Heart left ventricle (tissue), 13 donors: ENCODE results near the gene LTO1.

ENCODE experiments used
- POLR2A ChIP-seq, 2 donors: fragments of 450-650 bp; IDR thresholded peaks; one replicate each; pipeline ENCODE4 v1.6.1; 2017; ENCODE audit warnings: antibody characterized with exemption in 2 of 2, mild to moderate bottlenecking in 2 of 2, moderate library complexity in 2 of 2
- TF ChIP-seq, protein P1 (sequence below), 12 donors: fragments of 200-600 bp; sonication (generic) in 4 of 12; IDR thresholded peaks; one replicate each; pipeline versions ENCODE4 v1.5.0 to v1.8.0; 2018 to 2022; ENCODE audit warnings: antibody characterized with exemption in 12 of 12, mild to moderate bottlenecking in 5 of 12
- donor health status: ischemic (EF 13 %, LVEDD 7.1; RV severe dilation, severe dysfunction).
- donor health status: DM: no; HTN: yes; CAD: no.
- donor health status: DM: no; HTN: no; CAD: no.
- donor health status: ischemic (EF 25% LVEDD 6.9; RV normal size, moderate dysfunction).
- donor health status: ischemic (EF 25% LVEDD 5.7; RV mildly dilated, moderate dysfunction).
- donor health status: ischemic (EF 35%, LVEDD 5.7; RV mildly dilated, moderate dysfunction).
- donor health status: nonischemic (EF 11% LVEDD 7.7; RV severe dilation, severe dysfunction).
- donor health status: DM: yes; HTN: yes; CAD: no.
- donor health status: PGD.
- donor health status: ischemic (EF 29% LVEDD 5.4; RV normal size, mild dysfunction).
- donor health status: nonischemic (EF 23%, LVEDD 6.1; RV moderate dilation, normal function).

DNA sequence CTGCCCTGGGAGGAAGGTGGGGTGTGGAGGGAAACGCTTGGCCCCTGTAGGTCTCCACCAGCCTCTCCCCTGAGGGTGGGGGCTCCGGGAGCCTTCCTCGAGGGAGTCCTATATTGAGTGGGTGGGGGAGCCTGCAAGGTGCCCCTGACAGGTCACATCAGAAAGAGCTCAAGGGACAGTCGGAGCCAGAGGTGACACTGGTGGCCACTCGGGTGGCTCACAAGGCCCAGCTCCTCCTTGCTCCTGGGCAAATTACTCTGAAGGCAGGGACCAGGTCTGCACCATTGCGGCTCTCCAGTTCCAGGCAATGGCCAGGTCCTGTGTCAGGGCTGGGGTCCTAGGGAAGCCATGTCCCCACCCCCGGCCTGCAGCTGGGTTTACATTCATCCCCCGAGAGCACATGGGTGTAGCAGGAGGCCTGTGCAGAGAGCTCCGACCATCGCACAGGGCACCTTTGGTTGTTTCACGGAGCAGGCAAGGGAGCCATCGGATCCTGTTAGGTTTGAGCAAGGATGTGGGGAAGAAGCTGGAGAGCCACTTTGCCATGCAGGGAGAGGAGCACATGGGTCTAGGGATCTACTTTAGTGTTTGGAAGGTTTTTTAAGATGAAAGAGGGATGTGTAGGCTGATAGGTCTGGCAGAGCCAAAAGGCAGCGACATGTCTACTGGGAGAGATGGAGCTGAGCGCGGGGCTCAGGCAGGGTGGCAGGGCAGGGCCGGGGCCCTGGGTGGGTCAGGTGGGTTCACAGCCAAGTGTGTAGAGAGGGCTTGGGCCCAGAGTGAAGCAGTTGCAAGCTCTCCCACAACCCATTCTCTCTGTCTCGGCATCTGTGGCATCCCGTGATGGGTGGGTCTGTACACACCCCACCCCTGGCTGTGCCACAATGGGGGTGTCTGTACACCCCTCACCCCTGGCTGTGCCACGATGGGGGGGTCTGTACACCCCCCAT lies 19.4 kb downstream of the LTO1 start:
- no peak for TF ChIP-seq POLR2A (IDR thresholded peaks at IDR 0.05)
- TF ChIP-seq, protein P1, sequence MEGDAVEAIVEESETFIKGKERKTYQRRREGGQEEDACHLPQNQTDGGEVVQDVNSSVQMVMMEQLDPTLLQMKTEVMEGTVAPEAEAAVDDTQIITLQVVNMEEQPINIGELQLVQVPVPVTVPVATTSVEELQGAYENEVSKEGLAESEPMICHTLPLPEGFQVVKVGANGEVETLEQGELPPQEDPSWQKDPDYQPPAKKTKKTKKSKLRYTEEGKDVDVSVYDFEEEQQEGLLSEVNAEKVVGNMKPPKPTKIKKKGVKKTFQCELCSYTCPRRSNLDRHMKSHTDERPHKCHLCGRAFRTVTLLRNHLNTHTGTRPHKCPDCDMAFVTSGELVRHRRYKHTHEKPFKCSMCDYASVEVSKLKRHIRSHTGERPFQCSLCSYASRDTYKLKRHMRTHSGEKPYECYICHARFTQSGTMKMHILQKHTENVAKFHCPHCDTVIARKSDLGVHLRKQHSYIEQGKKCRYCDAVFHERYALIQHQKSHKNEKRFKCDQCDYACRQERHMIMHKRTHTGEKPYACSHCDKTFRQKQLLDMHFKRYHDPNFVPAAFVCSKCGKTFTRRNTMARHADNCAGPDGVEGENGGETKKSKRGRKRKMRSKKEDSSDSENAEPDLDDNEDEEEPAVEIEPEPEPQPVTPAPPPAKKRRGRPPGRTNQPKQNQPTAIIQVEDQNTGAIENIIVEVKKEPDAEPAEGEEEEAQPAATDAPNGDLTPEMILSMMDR (IDR thresholded peaks at IDR 0.05): no peak
